HG02610 (cell line): ENCODE data around the gene TMEM178B.

ENCODE experiments used
- ATAC-seq: cut with Tn5 transposase; IDR thresholded peaks from one replicate; pipeline ENCODE4 v1.9.1; 2021; ENCODE audit warnings: mild to moderate bottlenecking, moderate library complexity; ENCODE audit not compliant: unreplicated experiment

The TMEM178B gene

DNA sequence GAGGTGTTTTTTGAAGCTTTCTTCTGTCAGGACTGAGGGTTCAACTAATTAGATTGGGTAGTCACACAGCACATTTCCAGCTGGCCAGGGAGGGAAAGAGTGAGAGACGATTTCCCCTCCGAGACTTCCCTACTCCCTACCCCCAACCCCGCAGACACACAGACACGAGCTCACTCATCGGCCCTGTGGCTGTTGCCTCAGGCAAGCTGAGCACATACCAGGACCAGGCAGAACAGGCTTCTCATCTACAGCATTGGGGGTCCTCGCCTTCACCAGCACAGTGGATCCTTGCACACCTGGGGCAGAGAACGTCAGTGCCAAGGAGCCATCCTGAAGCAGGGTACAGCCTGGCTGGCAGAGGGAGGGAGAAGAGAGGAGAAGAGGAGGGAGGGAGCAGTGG, 144.1 kb downstream of the TMEM178B start:
- no peak for ATAC-seq

GRCh38 chr7:141218941-141219340, 145.1 kb downstream of the TMEM178B start:
- no peak for ATAC-seq

GRCh38 chr7:141220263-141220880, 146.5 kb downstream of the TMEM178B start:
- ATAC-seq, result no peak

- ATAC-seq, result no peak
Measured at GRCh38 chr7:141221007-141221612, 147.2 kb downstream of the TMEM178B start.

GRCh38 chr7:141225916-141226618, 152.2 kb downstream of the TMEM178B start:
- no peak for ATAC-seq

DNA sequence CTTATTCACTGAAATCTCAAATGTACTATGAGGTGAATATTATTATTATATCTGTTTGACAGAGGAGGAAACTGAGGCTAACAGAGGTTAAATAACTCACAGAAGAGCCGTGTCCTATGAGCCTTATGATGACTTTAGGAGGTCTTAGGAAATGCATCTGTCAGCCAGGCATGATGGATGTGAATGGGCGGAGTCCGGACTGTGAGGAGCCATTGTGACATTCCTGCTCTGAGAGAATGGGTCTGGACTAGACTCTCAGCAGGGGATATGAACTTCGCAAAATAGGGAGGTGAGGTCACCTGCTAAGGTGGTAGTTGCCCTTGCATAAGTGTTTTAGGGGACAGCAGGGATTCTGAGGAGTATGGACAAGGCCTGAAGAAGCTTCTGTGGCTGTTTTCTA, 153.6 kb downstream of the TMEM178B start:
- no peak for ATAC-seq

GRCh38 chr7:141228482-141228881, 154.6 kb downstream of the TMEM178B start:
- ATAC-seq, result no peak

GRCh38 chr7:141231018-141231792, 157.3 kb downstream of the TMEM178B start:
- ATAC-seq, result no peak

DNA sequence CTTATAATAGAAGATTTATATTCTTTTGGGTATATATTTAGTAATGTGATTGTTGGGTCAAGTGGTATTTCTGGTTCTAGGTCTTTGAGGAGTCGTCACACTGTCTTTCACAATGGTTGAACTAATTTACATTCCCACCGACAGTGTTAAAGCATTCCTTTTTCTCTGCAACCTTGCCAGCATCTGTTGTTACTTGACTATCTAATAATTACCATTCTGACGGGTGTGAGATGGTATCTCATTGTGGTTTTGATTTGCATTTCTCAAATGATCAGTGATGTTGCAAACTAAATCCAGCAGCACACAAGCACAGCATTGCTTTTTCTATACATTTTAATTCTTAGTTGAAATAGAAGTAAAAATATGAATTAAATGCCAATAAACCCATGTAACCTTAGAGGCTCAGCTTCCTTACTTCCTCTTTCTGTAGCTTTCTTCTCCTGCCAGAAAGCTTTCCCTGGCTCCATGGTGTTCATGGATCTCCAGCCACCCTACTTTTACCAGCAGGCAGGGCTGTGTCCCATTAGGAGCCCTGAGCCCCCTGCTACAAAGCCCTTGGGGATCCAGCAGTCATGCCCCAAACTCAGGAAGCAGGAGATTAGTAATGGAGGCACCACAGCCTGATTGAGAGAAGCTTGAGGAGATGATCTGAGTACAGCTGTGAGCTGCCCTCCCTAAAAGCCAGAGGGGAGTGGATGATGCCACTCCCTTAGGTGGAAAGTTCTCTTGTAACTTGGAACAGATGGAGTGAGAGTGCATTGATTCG, 158.6 kb downstream of the TMEM178B start:
- no peak for ATAC-seq

DNA sequence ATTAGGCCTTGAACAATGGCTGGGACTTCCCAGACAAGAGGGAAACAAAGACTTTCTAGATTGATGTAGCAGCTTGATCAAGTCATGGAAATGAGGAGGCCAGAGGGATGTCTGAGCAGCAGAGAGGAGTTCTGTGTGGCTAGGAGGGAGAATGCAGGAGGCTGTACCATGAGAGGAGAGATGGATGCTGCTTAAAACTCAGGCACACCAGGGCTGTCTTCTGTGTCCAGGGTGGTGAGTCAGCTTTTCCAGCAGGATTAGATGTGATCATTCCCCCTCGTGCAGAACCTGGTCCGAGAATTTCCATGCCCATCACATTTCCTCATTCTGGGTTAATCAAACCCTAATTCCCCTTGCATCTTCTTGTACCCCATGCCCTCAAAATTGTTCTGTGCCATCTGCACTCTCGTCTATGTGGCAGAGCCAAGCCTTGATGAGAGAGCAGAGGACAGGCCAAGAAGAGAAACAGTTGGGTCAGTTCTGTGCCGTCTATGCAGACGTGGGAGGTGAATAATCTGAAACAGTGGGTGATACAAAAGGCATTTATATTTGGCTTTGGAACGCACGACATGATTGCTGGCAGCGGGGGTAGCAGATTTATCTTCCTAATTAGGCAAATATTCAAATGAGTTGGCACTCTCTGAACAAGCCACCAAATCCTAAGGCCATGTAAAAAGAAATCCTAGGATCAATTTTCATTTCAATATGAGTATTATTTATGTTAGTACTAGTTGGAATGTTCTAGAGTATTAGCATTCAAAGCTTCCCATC, 160.7 kb downstream of the TMEM178B start:
- ATAC-seq, result no peak

DNA sequence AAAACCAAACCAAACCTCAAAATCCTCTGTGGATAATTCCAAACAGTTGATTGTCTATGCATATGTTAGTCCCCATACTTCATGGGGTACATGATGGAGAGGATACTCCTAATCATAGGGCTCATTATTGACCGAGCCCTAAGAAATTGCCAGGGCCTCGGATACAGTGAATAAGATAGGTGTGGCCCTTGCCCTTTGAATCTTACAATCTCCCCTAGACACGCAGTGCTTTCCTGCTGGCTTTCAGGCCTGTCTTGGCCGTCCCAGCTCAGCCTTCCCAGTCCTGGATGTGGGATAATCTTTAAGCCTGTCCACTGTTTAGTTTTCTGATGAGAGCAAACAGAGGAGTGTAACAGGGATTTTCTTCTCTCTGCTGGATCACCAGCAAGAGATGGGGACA, 161.8 kb downstream of the TMEM178B start:
- ATAC-seq, result no peak

- no peak for ATAC-seq
Measured at GRCh38 chr7:141238596-141239243, 164.9 kb downstream of the TMEM178B start.

DNA sequence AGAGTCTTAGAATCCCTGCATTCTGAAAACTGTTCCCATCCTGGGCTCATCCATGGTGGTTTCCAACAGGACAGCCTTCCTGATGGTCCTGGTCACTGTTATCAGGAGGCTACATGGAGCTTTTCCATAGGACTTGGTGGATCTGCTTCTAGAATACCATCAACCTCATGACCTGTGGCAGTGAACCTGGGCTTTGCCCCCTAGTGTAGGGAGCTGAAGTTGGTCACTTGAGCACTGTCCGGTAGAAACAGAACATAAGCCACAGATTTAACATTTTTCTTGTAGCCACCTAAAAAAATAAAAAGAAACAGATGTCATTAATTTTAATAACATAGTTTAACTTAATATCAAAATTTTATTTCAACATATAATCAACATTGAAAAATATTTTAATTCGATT, 165.8 kb downstream of the TMEM178B start:
- ATAC-seq, result no peak

GRCh38 chr7:141242568-141242967, 168.7 kb downstream of the TMEM178B start:
- ATAC-seq, result no peak

GRCh38 chr7:141243368-141243767, 169.5 kb downstream of the TMEM178B start:
- no peak for ATAC-seq

DNA sequence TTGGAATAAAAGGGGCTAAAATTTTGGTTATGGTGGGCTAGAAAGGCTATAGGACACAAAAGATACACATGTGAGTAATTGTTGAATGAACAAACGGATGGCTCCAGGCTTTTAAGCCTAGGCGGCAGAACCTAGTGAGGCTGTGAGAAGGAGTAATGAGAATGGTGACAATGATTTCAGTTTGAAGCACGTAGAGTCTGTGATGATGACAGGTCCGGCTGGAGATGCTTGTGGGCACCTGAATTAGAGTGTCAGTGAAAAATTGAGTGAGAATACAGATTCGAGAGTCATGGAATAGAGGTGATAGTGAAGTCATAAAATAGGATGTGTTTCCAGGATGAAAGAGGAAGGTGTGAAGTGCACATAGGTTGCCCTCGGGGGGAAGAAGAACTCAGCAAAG, 170.6 kb downstream of the TMEM178B start:
- no peak for ATAC-seq

DNA sequence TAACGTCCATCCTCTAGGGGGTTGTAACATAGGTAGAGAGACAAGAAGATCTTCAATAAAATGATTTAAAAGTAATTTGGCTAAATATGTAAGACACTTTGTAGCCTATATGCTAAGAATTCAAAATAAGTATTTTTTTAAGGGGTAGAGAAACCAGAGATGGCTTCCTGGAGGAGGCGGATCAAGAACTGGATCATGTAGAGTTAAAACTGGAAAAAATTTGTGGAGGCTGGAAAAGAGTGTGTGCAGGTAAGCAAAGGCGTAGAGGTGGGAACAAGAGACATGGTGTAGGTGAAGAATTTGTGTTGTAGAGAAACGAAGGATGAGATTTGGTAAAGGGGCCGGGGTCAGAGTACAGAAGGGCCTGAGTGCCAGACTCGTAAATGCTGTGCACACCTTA, 172.6 kb downstream of the TMEM178B start:
- ATAC-seq, result no peak

GRCh38 chr7:141251180-141251579, 177.3 kb downstream of the TMEM178B start:
- no peak for ATAC-seq

DNA sequence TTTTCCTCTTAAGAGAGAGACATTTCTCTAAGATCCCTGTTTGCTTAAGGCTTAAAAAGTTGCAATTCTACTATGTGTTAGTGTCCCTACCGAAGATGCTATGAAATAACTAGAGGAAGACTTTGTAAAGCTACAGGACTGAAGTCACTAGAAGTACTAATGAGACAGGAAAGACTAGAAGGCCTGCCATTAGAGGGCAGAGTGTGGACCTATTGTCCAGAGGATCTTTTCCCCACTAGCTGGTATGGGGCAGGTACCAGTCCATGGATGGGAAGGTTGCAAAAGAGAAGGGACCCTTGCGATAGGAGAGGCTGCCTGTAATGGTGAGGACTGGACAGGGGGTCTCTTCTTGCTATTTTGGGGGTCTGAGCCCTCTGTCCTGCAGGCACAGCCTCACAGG, 178.1 kb downstream of the TMEM178B start:
- ATAC-seq, result no peak

GRCh38 chr7:141257597-141257996, 183.7 kb downstream of the TMEM178B start:
- ATAC-seq, result no peak
